Left hindlimb (tissue), 1 donor: Measurements from ENCODE around the gene CHRNE.
"Not testable (repeated sequence)": the region's sequence is repeated elsewhere in the genome, so short reads cannot be mapped to it uniquely, and the experiment has no call there.

Experiments
- DNase-seq: peaks from one replicate; pipeline ENCODE4 v3.0.0-alpha.2; 2018

The CHRNE gene

GRCh38 chr17:4881761-4882555 lies 20.9 kb downstream of the CHRNE start:
- no peak for DNase-seq

- DNase-seq = no peak
These were observed 22.0 kb downstream of the CHRNE start for GRCh38 chr17:4880857-4881256.

- DNase-seq = no peak
These were observed 23.3 kb downstream of the CHRNE start for GRCh38 chr17:4879601-4880000.

- no peak for DNase-seq
These were observed 25.8 kb downstream of the CHRNE start for GRCh38 chr17:4877089-4877488.

GRCh38 chr17:4872786-4873185 lies 30.1 kb downstream of the CHRNE start:
- DNase-seq = no peak

- DNase-seq = no peak
These were observed 32.0 kb downstream of the CHRNE start for GRCh38 chr17:4870855-4871254.

GRCh38 chr17:4869058-4869998 lies 33.6 kb downstream of the CHRNE start:
- not testable (repeated sequence) for DNase-seq

GRCh38 chr17:4867535-4867934 lies 35.4 kb downstream of the CHRNE start:
- DNase-seq = not testable (repeated sequence)

GRCh38 chr17:4863321-4863720 lies 39.6 kb downstream of the CHRNE start:
- no peak for DNase-seq

GRCh38 chr17:4862720-4863119 lies 40.2 kb downstream of the CHRNE start:
- DNase-seq = no peak

- no peak for DNase-seq
These were observed 41.8 kb downstream of the CHRNE start for GRCh38 chr17:4861052-4861451.

GRCh38 chr17:4860651-4861050 lies 42.2 kb downstream of the CHRNE start:
- no peak for DNase-seq

- peak; percentile 39 for DNase-seq
These were observed 42.9 kb downstream of the CHRNE start for GRCh38 chr17:4859816-4860625.

GRCh38 chr17:4858882-4859260 lies 44.0 kb downstream of the CHRNE start:
- DNase-seq = no peak

GRCh38 chr17:4858068-4858881 lies 44.6 kb downstream of the CHRNE start:
- DNase-seq = no peak

- DNase-seq = not testable (repeated sequence)
These were observed 45.6 kb downstream of the CHRNE start for GRCh38 chr17:4857347-4857746.

GRCh38 chr17:4856937-4857314 lies 46.0 kb downstream of the CHRNE start:
- no peak for DNase-seq

- no peak for DNase-seq
These were observed 46.5 kb downstream of the CHRNE start for GRCh38 chr17:4856271-4856936.

- DNase-seq = no peak
These were observed 48.7 kb downstream of the CHRNE start for GRCh38 chr17:4854111-4854681.

- DNase-seq = no peak
These were observed 49.7 kb downstream of the CHRNE start for GRCh38 chr17:4853208-4853671.

- no peak for DNase-seq
These were observed 50.2 kb downstream of the CHRNE start for GRCh38 chr17:4852567-4853207.
